GM12872 (cell line): ENCODE measurements around the gene PTPN9.

Source experiments
- TF ChIP-seq, protein P1 (sequence below): IDR thresholded peaks from 3 replicates; pipeline ENCODE4 v1.5.1; 2011; ENCODE audit warnings: low read depth, mild to moderate bottlenecking, low read length, moderate library complexity; ENCODE audit not compliant: insufficient read depth

The PTPN9 gene

DNA sequence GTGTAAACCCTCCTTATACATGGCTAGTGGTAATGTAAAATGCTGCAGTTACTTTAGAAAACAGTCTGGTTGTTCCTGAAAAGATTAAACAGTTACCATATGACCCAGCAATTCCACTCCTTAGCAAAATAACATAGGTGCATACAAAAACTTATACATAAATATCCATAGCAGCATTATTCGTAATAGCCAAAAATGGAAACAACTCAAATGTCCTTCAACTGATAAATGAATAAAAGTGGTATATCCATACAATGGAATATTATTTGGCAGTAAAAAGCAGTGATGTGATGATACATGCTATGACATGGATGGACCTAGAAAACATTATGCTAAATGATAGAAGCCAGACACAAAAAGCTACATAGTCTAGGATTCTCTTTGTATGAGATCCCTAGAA, 96.0 kb downstream of the PTPN9 start:
- TF ChIP-seq, protein P1, sequence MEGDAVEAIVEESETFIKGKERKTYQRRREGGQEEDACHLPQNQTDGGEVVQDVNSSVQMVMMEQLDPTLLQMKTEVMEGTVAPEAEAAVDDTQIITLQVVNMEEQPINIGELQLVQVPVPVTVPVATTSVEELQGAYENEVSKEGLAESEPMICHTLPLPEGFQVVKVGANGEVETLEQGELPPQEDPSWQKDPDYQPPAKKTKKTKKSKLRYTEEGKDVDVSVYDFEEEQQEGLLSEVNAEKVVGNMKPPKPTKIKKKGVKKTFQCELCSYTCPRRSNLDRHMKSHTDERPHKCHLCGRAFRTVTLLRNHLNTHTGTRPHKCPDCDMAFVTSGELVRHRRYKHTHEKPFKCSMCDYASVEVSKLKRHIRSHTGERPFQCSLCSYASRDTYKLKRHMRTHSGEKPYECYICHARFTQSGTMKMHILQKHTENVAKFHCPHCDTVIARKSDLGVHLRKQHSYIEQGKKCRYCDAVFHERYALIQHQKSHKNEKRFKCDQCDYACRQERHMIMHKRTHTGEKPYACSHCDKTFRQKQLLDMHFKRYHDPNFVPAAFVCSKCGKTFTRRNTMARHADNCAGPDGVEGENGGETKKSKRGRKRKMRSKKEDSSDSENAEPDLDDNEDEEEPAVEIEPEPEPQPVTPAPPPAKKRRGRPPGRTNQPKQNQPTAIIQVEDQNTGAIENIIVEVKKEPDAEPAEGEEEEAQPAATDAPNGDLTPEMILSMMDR, result no peak

DNA sequence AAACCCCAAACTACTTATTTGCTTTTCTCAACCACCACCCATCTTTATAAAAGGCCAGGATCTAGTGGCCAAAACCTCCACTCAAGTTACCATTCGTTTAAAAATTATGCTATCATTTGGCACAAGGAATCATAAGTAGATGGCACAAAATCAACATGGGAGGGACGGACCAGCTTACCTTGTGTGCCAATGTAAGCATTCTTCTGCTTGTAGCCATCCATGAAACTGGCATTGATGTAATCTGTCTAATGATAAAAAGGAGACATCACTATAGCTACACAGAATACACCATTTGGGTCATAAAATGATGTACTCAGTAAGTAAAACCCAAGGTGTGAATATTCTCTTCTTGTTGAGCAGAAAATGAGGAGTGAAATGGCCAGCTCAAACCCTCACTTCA, 99.4 kb downstream of the PTPN9 start:
- TF ChIP-seq, protein P1, result no peak

DNA sequence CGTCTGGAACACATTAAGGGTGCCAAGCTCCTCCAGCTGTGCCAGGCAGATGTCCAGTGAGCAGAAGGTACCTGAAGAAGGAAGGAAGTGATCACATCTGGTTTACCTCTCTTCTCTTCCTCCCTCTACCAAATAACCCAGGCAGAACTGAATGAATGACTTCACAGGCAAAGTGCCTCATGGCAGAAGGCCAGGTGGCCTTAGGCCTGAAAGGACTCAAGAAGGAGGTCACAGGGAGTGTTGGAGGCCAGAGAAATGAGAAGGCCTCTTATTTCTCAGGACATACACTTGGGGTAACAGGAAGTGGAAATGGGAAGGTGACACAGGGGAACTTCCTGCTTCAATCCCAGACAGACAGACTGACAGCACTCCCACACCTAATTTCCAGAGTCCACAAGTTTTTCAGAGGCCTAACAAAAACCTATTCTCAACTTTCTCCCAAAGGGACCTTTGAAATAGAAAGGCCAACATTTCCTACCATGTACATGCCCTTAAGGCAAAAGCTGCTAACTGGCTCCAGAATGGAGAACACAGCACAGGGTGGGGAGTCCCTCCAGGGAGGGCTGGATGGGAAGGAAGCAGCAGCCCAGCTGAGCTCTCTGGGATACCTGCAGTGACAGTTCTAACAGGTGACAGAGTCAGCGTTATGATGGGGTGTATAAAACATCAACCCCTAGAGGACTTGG, 110.1 kb downstream of the PTPN9 start:
- TF ChIP-seq, protein P1, result no peak

DNA sequence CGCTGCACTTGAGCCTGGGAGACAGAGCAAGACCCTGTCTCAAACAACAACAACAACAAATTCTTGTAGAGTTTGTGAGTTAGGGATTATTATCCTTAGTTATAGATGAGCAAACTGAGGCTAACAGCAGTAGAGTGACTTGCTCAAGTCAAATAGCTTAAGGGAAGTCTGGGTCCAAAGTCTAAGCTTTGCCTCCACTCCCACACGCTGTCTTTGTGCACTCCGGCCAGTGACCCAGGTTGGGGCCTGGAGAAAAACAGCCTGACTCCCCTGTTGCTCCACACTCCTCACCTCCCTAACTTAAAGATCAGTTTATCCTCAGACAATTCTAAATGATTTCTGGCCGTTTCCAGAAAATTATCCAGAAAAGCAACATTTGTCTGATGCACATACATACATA, 118.5 kb downstream of the PTPN9 start:
- TF ChIP-seq, protein P1, result no peak

DNA sequence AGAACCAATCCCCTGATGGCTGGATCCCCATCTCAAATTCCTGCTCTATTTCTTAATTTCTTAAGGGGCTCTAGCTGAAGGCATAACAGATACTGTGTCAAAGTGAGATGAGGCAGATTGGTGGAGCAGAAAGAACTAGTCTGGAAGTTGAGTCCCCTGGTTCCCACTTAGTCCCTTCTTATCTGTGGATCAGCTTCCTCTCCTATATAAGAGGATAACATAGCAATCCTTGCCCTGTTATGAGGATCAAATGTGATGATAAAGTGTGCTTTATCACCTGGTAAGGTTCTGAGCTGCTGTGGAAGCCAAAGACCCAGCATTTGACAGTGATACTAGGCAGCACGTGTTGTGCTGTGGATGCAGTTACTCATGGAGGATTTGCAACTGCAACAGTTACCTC, 119.5 kb downstream of the PTPN9 start:
- TF ChIP-seq, protein P1, result no peak

DNA sequence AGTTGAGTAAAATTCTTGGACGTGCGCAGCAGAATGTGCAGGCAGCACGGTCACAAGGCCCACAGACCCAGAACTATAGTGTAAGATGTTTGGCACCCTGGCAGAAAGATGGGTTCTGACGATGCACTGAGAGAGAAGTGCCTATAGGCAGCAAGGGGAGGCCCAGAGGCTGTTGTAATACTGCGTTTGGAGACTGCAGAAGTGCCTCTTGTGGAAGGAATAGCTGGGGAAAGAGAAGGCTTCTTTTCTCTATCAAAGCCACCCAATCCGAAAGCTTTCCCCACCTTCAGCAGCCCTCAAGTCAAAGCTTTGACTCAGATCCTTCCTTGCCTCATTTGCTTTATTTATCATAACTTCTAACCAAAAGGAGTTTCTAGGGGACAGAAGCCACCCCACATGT, 122.4 kb downstream of the PTPN9 start:
- TF ChIP-seq, protein P1, result no peak

DNA sequence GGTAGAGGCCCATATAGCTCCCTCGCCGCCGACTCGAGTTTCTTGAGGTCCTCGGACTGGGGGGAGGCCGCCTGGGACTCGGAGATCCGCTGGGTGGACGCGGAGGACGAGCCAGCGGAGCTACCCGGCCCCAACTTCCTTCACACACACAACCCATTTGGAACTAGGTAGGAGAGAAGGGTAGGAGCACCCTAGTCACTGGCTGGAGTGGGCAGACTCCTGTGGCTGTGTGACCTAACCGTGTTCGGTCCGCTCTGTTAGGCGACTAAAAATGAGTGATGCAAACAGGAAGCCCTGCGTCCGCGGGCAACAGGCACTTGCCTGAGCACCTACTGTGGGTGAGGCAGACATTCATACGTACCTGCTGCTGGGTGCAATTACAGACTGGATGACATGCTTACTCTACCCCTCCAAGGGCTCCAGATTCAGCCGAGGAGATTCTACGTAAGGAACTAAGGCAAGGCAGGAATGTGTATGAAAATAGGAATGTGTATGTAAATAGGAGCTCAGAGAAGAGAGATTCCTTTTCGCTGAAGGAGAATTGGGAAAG, 123.1 kb downstream of the PTPN9 start:
- TF ChIP-seq, protein P1, result no peak
